Keratinocyte (primary cell): ENCODE results near the gene PRKAR1B.

ENCODE experiments used
- CTCF ChIP-seq, 3 experiments: IDR thresholded peaks in 1 of 3; conservative IDR thresholded peaks in 1 of 3; optimal IDR thresholded peaks in 1 of 3; 2 replicates in 2 of 3; 3 replicates in 1 of 3; pipeline versions ENCODE3 to v1.5.1; 2011; ENCODE audit warnings: low read length in 3 of 3, mild to moderate bottlenecking in 3 of 3, moderate library complexity in 2 of 3, control low read depth in 1 of 3, inconsistent platforms in 1 of 3; ENCODE audit not compliant: insufficient read depth in 2 of 3; ENCODE audit errors: extremely low read depth in 1 of 3
- EZH2 ChIP-seq: IDR thresholded peaks from one replicate; pipeline ENCODE4 v1.6.1; 2012; ENCODE audit warnings: inconsistent platforms, mild to moderate bottlenecking, low read length, moderate library complexity

GRCh38 chr7:594920-595620, 132.0 kb downstream of the PRKAR1B start:
- TF ChIP-seq CTCF (optimal IDR thresholded peaks at IDR 0.05 in 1 of 3, IDR thresholded peaks at IDR 0.05 in 1 of 3, conservative IDR thresholded peaks at IDR 0.05 in 1 of 3; ENCODE audit: extremely low read depth in 1 of 3, insufficient read depth in 2 of 3, low read length in 3 of 3): no peak
- no peak for TF ChIP-seq EZH2
